Lower lobe of right lung (tissue), 2 donors: ENCODE data around the gene DIS3L. TPM values are rescaled to one million over a fixed set of nuclear protein-coding genes. Genes with fewer than 3 reads are reported as not detected.
"Not testable (repeated sequence)": the region's sequence is repeated elsewhere in the genome, so short reads cannot be mapped to it uniquely, and the experiment has no call there.

Experiments
- ATAC-seq, 2 donors: fragments of 200-7000 bp; cut with Tn5 transposase; one replicate each; pipeline ENCODE4 v1.9.1; 2020 to 2022; ENCODE audit warnings: mild to moderate bottlenecking in 2 of 2, moderate library complexity in 2 of 2
- DNase-seq: peaks from one replicate; pipeline ENCODE4 v3.0.0-alpha.2; 2020
- H3K27ac ChIP-seq: fragments of 200-600 bp; one replicate; pipeline ENCODE4 v1.8.0; 2022
- H3K27me3 ChIP-seq: fragments of 200-600 bp; one replicate; pipeline ENCODE4 v1.8.0; 2022; ENCODE audit warnings: low read depth
- H3K36me3 ChIP-seq: fragments of 200-600 bp; one replicate; pipeline ENCODE4 v1.8.0; 2022; ENCODE audit warnings: mild to moderate bottlenecking
- H3K4me1 ChIP-seq: fragments of 200-600 bp; one replicate; pipeline ENCODE4 v1.8.0; 2022
- H3K4me3 ChIP-seq: fragments of 200-600 bp; one replicate; pipeline ENCODE4 v1.8.0; 2022; ENCODE audit warnings: mild to moderate bottlenecking
- H3K9me3 ChIP-seq: fragments of 200-600 bp; one replicate; pipeline ENCODE4 v1.8.0; 2022
- CTCF ChIP-seq: fragments of 200-600 bp; IDR thresholded peaks from one replicate; pipeline ENCODE4 v1.8.0; 2022; ENCODE audit warnings: antibody characterized with exemption, mild to moderate bottlenecking
- intact Hi-C: fragments of 100-400 bp; cut with DNase I; formaldehyde crosslinking; loops from one replicate; pipeline ENCODE4 v1.11.0; 2022
- total RNA-seq: library from RNA; stranded (reverse); fragmentation: NEBNext Ultra II Directional; extraction: Animal tissue kit (Norgen Biotek cat#: 25700); gene quantifications from one replicate; pipeline ENCODE4 v1.2.1, GENCODE V29; 2021
- donor health status: DM: no; HTN: yes; CAD: no; lungs with severe emphysema.

The DIS3L gene
- total RNA-seq, 1 donor from 2014 or later, result 29.2 TPM

- TF ChIP-seq CTCF, result no peak
- peaks cover 100% of the 10 kb centered on the region for H3K36me3 ChIP-seq
- H3K27me3 ChIP-seq, result no peaks in the 10 kb centered on the region
- H3K4me1 ChIP-seq, result no peaks in the 10 kb centered on the region
- intact Hi-C loops, result no loop called here
- no peaks in the 10 kb centered on the region for H3K9me3 ChIP-seq
- H3K27ac ChIP-seq, result no peak overlapping the region
- H3K4me3 ChIP-seq, result no peak overlapping the region
- no peak for DNase-seq
- ATAC-seq, result no peak
These were observed 32.7 kb downstream of the DIS3L start for GRCh38 chr15:66326051-66326450.

GRCh38 chr15:66327736-66328135 lies 34.4 kb downstream of the DIS3L start:
- Histone ChIP-seq H3K36me3 (peaks cover 100% of the 10 kb centered on the region), H3K4me1 (no peaks in the 10 kb centered on the region), H3K27me3 (no peaks in the 10 kb centered on the region), H3K9me3 (no peaks in the 10 kb centered on the region), H3K4me3 (no peak overlapping the region), H3K27ac (no peak overlapping the region)
- DNase-seq (no peak), ATAC-seq (no peak)
- TF ChIP-seq CTCF, result no peak
- intact Hi-C loops, result no loop called here

GRCh38 chr15:66328771-66329170 lies 35.4 kb downstream of the DIS3L start:
- Histone ChIP-seq H3K4me1 (no peaks in the 10 kb centered on the region), H3K27ac (no peak overlapping the region), H3K4me3 (no peak overlapping the region), H3K36me3 (peaks cover 100% of the 10 kb centered on the region), H3K27me3 (no peaks in the 10 kb centered on the region), H3K9me3 (no peaks in the 10 kb centered on the region)
- ATAC-seq, result no peak
- intact Hi-C loops, result no loop called here
- no peak for TF ChIP-seq CTCF
- no peak for DNase-seq

GRCh38 chr15:66348530-66348929 lies 55.2 kb downstream of the DIS3L start:
- H3K4me1 ChIP-seq, result not testable (repeated sequence)

GRCh38 chr15:66356077-66356358 lies 62.6 kb downstream of the DIS3L start:
- DNase-seq (no peak), ATAC-seq (no peak)
- Histone ChIP-seq H3K9me3 (no peaks in the 10 kb centered on the region), H3K27me3 (no peaks in the 10 kb centered on the region), H3K4me1 (peaks cover 12% of the 10 kb centered on the region), H3K27ac (peak overlapping the region; percentile 66), H3K36me3 (peaks cover 11% of the 10 kb centered on the region), H3K4me3 (peak overlapping the region; percentile 65)
- no peak for TF ChIP-seq CTCF
- intact Hi-C loops, result no loop called here

More at GRCh38 chr15:66348530-66348929, 55.2 kb downstream of the DIS3L start:
- H3K27me3 ChIP-seq, H3K27ac ChIP-seq, H3K9me3 ChIP-seq, ATAC-seq, DNase-seq, intact Hi-C loops, H3K4me3 ChIP-seq: not testable (repeated sequence)
- H3K36me3 ChIP-seq, result peaks cover 33% of the 10 kb centered on the region

DNA sequence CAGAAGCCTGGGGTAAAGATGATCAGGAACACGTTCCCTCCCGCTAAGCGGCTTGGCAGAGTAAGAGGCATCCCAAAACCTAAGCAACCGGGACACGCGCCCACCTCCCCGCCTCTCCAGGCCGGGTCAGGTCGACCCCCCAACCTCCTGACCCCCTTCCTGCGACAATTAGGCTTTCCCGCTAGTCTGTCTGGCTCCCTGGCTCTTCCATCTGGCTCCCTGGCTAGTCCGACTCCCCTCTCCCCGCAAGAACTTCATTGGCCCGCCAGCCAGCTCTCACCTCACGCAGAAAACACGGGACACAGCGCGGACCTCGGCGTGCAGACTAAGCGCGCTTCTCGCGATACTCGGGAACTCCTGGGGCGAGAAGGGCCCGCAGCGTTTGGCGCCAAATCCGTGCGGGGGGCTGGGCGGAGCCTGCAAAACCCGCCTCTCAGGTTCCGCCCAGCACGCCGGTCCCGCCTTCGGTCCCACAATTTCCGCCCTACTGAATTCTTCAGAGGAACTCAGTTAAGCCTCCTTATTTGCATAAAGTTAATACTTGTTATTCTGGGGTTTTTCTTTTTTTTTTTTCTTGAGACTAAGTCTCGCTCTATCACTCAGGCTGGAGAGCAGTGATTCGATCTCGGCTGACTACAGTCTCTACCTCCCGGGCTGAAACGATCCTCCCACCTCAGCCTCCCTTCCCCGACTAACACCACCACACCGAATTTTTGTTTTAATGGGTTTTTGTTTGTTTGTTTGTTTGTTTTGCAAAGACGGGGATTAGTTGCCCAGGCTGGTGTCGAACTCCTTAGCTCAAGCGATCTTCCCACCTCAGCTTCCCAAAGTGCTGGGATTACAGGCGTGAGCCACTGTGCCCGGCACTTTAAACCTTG lies 63.2 kb downstream of the DIS3L start, which contains the start of gene TIPIN:
TIPIN (minus strand) TSS at position 327 of the 878 bp plus-strand sequence. CDS start 3,738 bp downstream, outside the sequence.
- intact Hi-C loops, result no loop called here
- DNase-seq, result peak; percentile 97
- peak within 1 kb of the TSS; percentile 65 for H3K4me3 ChIP-seq
- H3K27ac ChIP-seq, result peak within 1 kb of the TSS; percentile 66
- H3K9me3 ChIP-seq, result no peaks in the 10 kb centered on the region
- TF ChIP-seq CTCF, result no peak
- ATAC-seq, result peak; percentile 99 to 100
- H3K4me1 ChIP-seq, result peaks cover 12% of the 10 kb centered on the region
- H3K27me3 ChIP-seq, result no peaks in the 10 kb centered on the region
- peaks cover 11% of the 10 kb centered on the region for H3K36me3 ChIP-seq
